HG02798 (cell line): Measurements from ENCODE around the gene FOXP2.
"Not testable (repeated sequence)": the region's sequence is repeated elsewhere in the genome, so short reads cannot be mapped to it uniquely, and the experiment has no call there.

ENCODE experiments used
- ATAC-seq: cut with Tn5 transposase; IDR thresholded peaks from one replicate; pipeline ENCODE4 v1.9.1; 2021; ENCODE audit warnings: mild to moderate bottlenecking; ENCODE audit not compliant: unreplicated experiment, poor library complexity

FOXP2 gene

DNA sequence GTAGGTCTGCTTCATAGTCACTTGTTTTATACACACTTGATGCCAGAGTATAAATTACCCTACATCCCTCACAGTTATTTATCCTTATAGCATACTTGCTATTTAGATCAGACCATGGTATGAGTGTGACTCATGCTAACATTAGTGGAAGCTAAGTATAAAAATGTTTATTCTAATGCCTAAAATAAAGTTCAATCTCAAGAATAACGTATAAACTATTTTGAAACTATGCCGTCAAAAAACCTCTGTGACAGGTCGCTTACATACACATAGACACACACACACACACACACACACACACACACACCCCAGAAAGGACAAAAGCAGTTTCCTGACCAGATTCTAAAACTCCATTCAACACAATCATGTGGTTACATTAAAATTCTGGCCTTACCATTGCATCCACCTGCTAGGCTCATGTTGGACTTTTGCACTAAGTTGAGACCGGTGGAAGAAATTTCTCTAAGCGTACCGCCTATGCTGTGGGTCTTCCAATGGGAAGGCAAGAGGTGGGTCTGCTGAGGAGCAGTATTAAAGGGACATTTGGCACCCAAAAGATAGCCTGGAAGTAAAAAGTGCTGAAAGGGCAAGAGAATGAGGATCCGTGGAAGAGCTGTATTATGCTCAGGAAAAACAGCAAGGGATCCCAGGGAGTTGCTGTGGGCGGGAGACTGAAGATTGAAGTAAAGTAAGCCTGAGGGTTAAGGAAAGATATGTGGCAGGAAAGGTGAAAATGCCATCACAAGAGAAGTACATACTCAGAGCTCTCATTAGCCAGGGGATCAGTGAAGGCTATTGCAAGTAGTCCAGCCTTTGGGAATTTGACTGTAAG lies 5.0 kb downstream of the FOXP2 start:
- ATAC-seq = no peak

DNA sequence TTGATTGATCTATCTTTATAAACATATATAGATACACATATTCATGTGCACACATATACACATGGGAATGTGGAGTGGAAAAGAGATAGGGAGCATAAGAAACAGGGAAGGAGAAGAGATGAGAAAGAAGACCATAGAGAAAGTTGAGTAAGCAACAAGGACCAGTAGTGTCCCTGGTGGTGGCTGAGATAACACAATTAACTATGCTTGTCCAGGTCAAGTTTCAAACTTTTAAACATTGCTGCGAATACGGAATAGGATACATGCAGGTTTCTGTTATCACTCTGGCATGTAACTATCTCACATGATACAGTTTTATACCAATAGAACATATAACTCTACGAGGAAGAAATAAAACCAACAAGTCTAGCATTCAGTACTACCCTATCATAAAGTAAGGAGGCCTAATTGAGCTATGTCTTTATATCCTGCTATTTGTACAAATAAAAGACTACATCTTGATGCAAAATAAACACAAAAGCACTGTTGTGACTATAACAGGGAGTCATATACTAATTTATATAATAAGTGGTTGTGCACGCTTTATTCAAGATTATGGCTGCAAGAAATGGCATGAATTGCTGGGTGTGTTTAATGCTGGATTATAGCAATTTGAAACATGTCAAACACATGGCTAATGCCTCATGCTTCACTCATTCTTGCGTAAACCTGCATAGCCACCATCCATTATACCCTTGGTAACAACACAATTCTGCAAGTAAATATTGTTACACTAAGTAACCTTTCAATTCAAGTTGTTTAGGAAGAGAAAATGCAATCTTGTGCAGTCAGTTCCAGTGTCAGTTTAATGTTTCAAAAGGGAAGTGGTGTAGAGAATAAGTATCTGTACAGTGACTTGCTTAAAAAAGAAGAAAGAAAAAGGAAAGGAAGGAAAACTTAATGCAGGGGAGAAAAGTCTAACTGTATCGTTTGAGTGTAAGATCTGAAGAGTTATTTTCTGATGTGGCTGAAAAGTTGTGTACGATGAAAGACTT lies 8.2 kb downstream of the FOXP2 start:
- ATAC-seq = no peak

DNA sequence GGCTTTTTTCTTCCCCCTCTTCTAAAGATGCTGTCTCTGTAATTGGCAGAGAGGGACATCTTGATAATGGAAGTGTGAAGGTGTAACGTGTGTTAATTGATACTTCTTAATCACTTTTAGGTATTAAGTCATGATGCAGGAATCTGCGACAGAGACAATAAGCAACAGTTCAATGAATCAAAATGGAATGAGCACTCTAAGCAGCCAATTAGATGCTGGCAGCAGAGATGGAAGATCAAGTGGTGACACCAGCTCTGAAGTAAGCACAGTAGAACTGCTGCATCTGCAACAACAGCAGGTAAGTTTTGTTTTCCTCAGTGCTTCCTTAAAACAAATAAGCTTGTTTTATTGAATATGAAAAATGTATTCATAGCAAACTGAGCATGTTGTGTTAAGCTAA lies 11.8 kb downstream of the FOXP2 start:
- no peak for ATAC-seq

DNA sequence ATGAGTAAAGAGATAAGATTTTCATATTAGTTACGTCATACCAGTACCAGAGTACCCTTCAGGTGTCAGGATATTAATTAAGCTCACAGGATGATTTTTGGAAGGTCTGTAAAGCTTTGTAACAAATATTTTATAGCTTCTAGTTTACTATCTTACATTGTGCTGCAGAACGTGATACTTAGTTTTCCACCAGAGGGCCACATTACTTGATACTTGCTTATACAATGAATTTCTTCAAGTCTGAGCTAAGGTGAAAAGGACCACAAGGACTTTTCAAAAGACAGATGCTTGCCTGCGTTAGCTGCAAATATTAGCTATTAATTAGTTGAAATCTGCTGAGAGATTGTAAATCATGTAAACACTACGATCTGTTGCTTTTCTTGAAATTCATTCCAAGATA lies 12.2 kb downstream of the FOXP2 start:
- no peak for ATAC-seq

DNA sequence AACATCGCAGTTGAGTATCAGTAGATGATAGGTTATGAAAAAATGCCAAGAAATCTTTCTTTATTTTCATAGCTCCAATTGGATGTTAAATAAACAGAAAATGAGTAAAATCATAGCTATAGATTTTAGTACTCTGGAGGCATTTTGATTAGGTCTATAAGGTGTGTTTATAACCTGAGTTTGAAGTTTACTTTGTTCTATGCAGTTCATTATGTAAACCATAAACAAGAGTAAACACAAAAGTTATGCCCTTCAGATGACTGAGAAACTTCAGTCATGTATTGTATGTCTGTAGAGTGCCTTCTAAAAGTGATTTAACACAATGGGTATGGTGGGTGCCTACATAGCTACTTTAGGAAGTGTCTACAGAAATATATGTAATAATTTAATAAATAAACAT lies 13.6 kb downstream of the FOXP2 start:
- ATAC-seq = no peak

DNA sequence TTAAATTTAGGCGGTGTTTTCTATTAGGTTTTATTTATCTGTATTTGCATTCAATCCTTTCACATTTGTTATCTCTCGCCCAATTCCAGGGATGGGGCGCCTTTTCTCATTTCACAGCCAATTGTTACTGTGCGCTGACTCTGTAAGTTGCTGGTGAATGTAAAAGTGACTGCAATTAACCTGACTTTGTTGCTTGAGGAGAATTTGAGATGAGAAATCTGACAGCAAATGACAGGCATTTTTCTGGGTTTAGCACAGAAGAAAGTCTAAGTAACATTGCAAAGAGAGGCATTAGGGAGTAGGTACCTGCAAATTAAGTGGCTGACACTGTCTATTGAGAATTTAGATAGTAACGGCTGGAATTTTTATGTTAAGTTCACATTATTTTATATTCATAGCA lies 16.6 kb downstream of the FOXP2 start:
- ATAC-seq = no peak

DNA sequence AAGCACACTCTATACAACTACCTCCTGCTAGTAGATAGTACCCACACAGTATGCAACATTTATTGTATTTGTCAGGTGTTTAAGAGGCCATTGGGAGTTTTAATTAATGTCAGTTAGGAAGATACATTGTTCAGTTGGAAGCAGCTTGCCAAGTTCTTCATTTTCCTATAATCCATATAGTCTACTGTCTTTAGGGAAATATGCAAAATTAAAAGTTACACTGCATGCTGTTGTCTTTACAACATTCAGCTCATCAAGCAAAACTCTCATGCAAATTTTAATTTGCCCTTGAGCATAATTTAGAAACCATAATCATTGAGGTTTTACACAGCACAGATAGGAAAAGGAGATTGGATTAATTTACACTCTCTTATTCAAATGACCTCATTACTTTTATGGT lies 17.4 kb downstream of the FOXP2 start:
- no peak for ATAC-seq

DNA sequence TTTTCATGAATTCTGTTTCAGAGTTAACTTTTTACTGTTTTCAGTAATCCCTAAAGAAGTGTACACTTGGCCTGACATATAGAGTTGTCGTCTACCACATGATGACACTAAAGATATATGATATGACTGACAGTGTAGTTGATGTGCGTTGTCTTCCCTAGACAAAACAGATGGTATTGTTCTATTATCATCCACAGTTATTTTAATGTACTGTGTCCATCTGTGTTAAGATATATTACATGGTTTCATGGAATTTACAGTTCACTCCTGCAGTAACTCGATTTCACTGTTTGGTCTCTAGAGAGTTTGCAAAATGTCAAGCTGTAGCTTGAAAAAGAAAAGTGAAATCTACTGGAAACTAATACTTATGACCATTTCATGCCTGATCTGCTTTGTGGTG lies 18.1 kb downstream of the FOXP2 start:
- ATAC-seq = no peak

DNA sequence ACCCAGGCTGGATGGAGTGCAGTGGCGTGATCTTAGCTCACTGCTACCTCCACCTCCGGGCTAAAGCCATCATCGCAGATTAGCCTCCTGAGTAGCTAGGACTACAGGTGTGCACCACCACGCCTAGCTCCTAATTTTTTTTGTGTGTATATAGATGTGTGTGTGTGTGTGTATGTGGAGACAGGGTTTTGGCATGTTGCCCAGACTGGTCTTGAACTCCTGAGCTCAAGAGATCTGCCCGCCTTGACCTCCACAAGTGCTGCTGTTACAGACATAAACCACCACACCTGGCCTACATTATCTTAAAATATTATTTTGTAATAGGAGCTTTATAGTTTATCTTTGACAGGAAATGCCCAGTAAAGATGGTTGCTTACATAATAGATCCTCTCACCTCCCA lies 25.0 kb downstream of the FOXP2 start:
- ATAC-seq = no peak

DNA sequence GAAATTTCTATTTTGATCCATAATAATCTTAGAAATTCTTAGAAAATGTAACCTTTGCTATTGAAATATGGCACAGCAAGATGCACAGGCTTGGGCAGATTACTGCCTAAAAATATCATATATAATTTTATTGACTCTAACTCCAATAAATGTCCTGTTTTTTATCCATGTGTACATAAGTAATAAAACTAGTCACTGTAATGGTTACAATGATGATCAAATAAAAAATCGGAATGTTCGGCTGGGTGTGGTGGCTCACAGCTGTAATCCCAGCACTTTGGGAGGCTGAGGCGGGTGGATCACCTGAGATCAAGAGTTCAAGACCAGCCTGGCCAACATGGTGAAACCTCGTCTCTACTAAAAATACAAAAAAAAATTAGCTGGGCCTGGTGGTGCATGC lies 26.3 kb downstream of the FOXP2 start:
- ATAC-seq = not testable (repeated sequence)

DNA sequence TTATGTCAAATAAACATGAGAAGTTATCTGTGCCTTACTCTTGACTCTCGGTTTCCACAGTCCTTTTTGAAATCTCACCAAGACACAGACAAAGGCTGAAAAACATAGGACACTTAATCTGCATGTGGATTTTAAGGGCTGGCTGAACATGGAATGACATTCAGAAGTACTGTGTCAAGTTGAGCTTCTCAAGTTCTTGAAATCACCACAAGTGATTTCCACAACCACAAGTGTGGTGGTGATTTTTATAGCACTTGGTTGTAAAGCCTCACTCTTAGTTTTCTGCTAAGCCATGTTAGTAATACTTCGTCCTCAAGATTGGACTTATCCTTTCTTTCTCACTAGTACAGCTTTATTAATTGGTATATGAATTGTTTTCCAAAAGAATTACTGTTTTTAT lies 29.6 kb downstream of the FOXP2 start:
- no peak for ATAC-seq

DNA sequence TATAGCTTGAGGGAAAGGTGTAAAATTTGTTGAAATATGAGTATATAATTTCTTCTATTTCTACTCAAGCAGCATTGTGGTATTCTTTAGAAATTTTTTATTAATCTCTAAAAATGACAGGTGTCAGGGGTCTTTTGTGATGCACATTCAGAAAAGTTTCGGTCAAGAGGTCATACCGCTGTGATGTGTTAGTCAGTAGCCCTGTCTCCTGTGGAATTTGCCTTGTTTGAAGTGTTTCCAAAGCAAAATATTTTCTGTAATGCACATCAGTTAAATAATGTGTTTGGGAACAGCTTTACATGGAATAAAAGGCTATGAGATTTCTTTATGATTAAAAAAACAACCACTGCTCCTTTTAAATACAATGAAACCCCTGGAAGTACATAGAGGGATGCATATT lies 35.8 kb downstream of the FOXP2 start:
- no peak for ATAC-seq

DNA sequence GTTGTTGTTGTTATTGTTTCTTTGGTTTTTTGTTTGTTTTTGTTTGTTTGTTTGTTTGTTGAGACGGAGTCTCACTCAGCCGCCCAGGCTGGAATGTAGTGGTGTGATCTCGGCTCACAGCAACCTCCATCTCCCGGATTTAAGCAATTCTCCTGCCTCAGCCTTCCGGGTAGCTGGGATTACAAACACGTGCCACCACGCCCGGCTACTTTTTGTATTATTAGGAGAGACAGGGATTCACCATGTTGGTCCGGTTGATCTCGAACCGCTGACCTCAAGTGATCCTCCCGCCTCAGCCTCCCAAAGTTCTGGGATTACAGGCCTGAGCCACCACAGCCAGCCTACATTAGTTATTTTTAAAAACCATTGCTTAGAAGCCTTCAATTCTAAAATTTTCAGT lies 45.0 kb downstream of the FOXP2 start:
- ATAC-seq = no peak

DNA sequence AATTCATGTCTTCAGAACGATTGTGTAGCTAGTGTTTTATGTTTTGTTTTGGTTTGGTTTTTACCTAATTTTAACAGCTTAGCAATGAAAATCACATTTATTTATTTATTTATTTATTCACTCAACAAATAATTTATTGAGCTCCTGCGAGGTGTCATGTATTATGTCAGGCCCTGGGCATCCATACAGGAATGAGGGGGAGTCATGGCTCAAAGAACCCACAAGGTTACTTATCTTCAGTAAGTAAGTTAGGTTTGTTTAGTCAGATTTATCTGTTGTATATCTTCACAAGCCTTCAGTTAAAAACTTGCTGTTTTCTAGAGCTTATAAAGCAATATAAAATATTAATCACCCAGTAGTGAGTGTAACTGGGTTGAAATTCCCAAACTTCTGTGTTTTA lies 45.4 kb downstream of the FOXP2 start:
- ATAC-seq = no peak

DNA sequence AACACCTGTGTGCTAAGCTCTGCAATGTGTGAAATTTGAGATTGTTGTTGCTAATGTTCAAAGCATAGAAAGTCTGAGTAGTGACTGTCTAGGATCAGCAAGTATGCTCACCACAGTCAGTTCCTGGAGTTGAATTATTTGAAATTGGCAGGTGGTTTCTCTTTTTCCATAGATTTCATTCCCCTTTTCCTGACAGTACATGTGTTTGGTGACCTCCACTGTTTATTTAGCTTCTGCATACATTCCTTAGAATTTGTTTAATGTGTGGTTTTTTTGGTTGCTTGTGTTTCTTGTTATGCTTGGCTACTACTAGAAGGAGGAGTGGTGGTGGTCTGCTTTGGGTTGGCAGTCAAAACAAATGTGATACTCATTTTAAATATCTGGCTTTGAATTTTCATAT lies 52.3 kb downstream of the FOXP2 start:
- ATAC-seq = no peak

DNA sequence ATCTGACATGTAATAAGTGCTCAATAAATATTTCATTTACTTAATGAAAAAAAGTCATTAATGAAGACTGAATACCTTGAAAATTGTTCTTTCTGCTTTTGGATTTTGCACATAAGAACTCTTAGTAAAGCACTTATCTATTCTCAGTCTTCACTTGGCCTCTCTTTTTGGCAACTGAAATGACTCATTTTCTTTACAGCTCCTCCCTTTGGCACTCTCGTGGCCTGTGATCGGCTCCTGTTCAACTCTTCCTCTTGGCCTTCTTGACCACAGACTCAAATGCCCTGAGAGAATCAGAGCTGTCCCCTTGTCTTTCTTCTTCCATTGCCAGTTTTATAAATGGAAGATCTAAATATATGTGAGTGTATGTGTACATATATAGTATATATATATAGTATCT lies 54.2 kb downstream of the FOXP2 start:
- ATAC-seq = peak; percentile 44

DNA sequence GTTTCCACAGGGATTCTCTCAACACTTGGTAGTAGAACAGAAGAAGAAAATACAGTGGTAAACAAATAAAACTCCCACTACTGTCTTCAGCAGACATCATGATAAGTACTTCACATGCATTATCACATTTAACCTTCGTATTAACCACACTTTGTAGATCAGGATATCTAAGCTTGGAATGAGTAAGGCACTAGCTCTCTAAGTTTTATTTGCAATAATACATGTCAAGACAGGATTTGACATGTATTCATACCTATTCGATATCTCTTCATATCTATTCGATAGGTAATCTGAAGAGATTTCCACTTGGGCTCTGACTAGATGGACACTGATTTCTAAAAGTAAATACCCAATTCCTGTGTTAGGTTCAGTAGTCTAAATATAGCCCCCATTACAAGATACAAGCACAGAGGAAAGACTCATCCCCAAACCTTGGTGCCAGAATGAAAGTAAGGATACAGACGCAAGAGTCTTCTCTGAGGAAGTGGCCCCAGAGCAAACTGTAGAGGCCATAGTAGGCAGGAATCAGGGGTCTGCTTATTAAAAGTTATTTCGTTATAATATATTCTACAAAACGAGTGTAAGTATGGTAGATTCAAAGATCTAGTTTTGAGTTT lies 58.4 kb downstream of the FOXP2 start:
- ATAC-seq = no peak

DNA sequence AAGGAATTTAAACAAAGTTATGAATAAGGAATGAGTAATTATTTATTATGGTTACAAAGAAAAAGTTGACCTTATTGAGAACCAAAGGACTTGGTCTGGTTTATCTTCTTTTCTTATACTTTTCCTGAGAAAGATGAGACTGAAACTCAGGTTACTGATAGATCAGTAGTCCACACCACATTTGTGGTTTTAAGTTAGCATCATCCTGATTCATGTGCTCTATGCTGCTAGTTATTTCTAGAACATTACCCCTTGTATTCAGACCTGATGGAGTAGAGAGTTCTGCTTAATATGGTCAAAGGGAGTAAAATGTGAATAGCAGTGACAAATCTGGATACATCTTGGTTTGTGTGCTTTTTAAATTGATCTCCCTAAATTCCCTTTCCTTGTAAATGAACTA lies 63.8 kb downstream of the FOXP2 start:
- no peak for ATAC-seq

DNA sequence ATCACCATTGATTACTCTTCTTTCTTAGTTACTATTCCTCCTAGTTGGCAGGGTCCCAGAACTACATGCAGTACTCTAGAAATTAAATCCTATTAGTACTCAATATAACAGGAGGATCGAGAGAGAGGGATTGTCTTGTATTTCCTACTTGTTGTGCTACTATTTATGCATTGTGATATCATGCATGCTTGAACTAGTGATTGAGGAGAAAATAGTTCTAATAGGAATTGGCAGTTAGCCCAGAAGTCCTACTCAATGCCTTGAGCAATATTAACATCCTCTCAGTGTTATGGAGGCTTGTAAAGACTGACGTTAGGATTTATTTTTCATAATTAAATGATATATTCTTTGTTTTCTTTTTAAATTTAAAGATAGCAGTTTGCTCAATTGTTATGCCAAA lies 67.4 kb downstream of the FOXP2 start:
- ATAC-seq = no peak

DNA sequence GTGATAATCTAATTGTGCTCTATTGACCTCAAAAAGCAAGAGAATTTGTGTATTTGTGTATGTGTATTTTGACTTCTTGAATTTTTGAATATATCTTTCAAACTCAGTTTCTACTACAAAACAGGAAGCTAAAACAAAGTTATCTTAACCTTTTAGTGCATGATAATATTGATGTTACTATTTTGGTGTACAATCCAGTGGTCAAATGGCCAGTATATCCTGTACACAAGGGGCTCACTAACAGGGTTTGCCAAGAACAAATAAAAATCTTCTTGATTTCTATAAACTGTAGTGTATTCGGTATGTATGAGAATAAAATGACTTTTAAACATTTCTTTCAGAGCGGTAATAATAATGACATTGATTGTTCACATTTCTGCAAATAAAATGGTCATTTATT lies 69.6 kb downstream of the FOXP2 start:
- ATAC-seq = no peak

DNA sequence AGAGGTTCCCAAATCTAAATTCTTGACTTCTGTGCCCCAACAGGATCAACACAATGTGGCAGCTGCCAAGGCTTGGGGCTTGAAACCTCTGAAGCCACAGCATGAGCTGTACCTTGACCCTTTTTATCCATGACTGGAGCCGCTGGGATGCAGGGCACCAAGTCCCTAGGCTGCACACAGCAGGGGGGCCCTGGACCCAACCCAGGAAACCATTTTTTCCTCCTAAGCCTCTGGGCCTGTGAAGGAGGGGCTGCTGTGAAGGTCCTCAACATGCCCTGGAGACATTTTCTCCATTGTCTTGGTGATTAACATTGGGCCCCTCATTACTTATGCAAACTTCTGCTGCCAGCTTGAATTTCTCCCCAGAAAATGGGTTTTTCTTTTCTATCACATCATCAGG lies 72.6 kb downstream of the FOXP2 start:
- ATAC-seq = no peak
